Measurements from ENCODE around the gene ANO7. TPM values are rescaled to one million over a fixed set of nuclear protein-coding genes. Genes with fewer than 3 reads are reported as not detected.

The ANO7 gene
- total RNA-seq, 1 experiment from 2014 or later: 4.1 TPM

- no peaks in the 10 kb centered on the region for H3K4me1 Mint-ChIP-seq (ENCODE audit: low read depth, unreplicated experiment)
- DNase-seq: no peak
- H3K4me3 Mint-ChIP-seq (ENCODE audit: unreplicated experiment): no peak overlapping the region
- no peaks in the 10 kb centered on the region for H3K27me3 Mint-ChIP-seq (ENCODE audit: insufficient read depth, unreplicated experiment)
- Histone ChIP-seq H3K4me3 (ENCODE audit: low read depth, low read length) (no peak overlapping the region), H3K36me3 (ENCODE audit: control insufficient read depth, insufficient read depth, low read length) (no peaks in the 10 kb centered on the region; the same call in 1 of the 2 replicates), H3K4me1 (no peaks in the 10 kb centered on the region), H3K27me3 (replicated peaks; ENCODE audit: control insufficient read depth, insufficient read depth, low read length) (no peaks in the 10 kb centered on the region), H3K9me3 (no peaks in the 10 kb centered on the region)
- no peaks in the 10 kb centered on the region for H3K9me3 Mint-ChIP-seq (ENCODE audit: unreplicated experiment)
- intact Hi-C loops (cut with micrococcal nuclease; ENCODE audit: unreplicated experiment): no loop called here
- no TSS peak for BruUV-seq (replicated peaks)
- peaks cover 94% of the 10 kb centered on the region for H3K36me3 Mint-ChIP-seq (ENCODE audit: insufficient read depth, unreplicated experiment)
- TF ChIP-seq CTCF (IDR thresholded peaks at IDR 0.05; ENCODE audit: insufficient read depth in 1 of 2, low read depth in 1 of 2, low read length in 1 of 2, severe bottlenecking in 1 of 2, unreplicated experiment in 1 of 2): no peak
- ChIA-PET CTCF (no interaction called here), POLR2A (no interaction called here)
- no peak overlapping the region for H3K27ac Mint-ChIP-seq (ENCODE audit: unreplicated experiment)
Measured at GRCh38 chr2:241228081-241228859, 39.8 kb downstream of the ANO7 start.

- H3K9me3 ChIP-seq: no peaks in the 10 kb centered on the region
- Mint-ChIP-seq H3K27me3 (ENCODE audit: insufficient read depth, unreplicated experiment) (no peaks in the 10 kb centered on the region), H3K9me3 (ENCODE audit: unreplicated experiment) (no peaks in the 10 kb centered on the region), H3K4me1 (ENCODE audit: low read depth, unreplicated experiment) (no peaks in the 10 kb centered on the region), H3K27ac (ENCODE audit: unreplicated experiment) (no peak overlapping the region), H3K4me3 (ENCODE audit: unreplicated experiment) (no peak overlapping the region), H3K36me3 (ENCODE audit: insufficient read depth, unreplicated experiment) (peaks cover 94% of the 10 kb centered on the region)
- intact Hi-C loops (cut with micrococcal nuclease; ENCODE audit: unreplicated experiment): no loop called here
- ChIA-PET CTCF (no interaction called here), POLR2A (no interaction called here)
- BruUV-seq (replicated peaks): no TSS peak
- no peak overlapping the region for H3K4me3 ChIP-seq (ENCODE audit: low read depth, low read length)
- H3K27me3 ChIP-seq (replicated peaks; ENCODE audit: control insufficient read depth, insufficient read depth, low read length): no peaks in the 10 kb centered on the region
- no peaks in the 10 kb centered on the region; the same call in 1 of the 2 replicates for H3K36me3 ChIP-seq (ENCODE audit: control insufficient read depth, insufficient read depth, low read length)
- no peak for DNase-seq
- TF ChIP-seq CTCF (IDR thresholded peaks at IDR 0.05; ENCODE audit: insufficient read depth in 1 of 2, low read depth in 1 of 2, low read length in 1 of 2, severe bottlenecking in 1 of 2, unreplicated experiment in 1 of 2): no peak
- H3K4me1 ChIP-seq: no peaks in the 10 kb centered on the region
Measured at GRCh38 chr2:241228860-241229516, 40.5 kb downstream of the ANO7 start.

- TF ChIP-seq CTCF (IDR thresholded peaks at IDR 0.05; ENCODE audit: insufficient read depth in 1 of 2, low read depth in 1 of 2, low read length in 1 of 2, severe bottlenecking in 1 of 2, unreplicated experiment in 1 of 2): no peak
- ChIA-PET CTCF (no interaction called here), POLR2A (no interaction called here)
- intact Hi-C loops (cut with micrococcal nuclease; ENCODE audit: unreplicated experiment): no loop called here
- Mint-ChIP-seq H3K9me3 (ENCODE audit: unreplicated experiment) (no peaks in the 10 kb centered on the region), H3K4me3 (ENCODE audit: unreplicated experiment) (no peak overlapping the region), H3K27me3 (ENCODE audit: insufficient read depth, unreplicated experiment) (no peaks in the 10 kb centered on the region), H3K36me3 (ENCODE audit: insufficient read depth, unreplicated experiment) (peaks cover 94% of the 10 kb centered on the region), H3K4me1 (ENCODE audit: low read depth, unreplicated experiment) (no peaks in the 10 kb centered on the region), H3K27ac (ENCODE audit: unreplicated experiment) (no peak overlapping the region)
- no peaks in the 10 kb centered on the region for H3K9me3 ChIP-seq
- H3K4me3 ChIP-seq (ENCODE audit: low read depth, low read length): no peak overlapping the region
- no peak for DNase-seq
- H3K27me3 ChIP-seq (replicated peaks; ENCODE audit: control insufficient read depth, insufficient read depth, low read length): no peaks in the 10 kb centered on the region
- H3K36me3 ChIP-seq (ENCODE audit: control insufficient read depth, insufficient read depth, low read length): no peaks in the 10 kb centered on the region; the same call in 1 of the 2 replicates
- no peaks in the 10 kb centered on the region for H3K4me1 ChIP-seq
- TSS peak; percentile 96 for BruUV-seq (replicated peaks)
Measured at GRCh38 chr2:241229563-241230401, 41.3 kb downstream of the ANO7 start.

All from Caco-2 (cell line).